Keratinocyte (primary cell): ENCODE data around the gene EFHD1.

ENCODE experiments used
- CTCF ChIP-seq, 3 experiments: IDR thresholded peaks in 1 of 3; conservative IDR thresholded peaks in 1 of 3; optimal IDR thresholded peaks in 1 of 3; 2 replicates in 2 of 3; 3 replicates in 1 of 3; pipeline versions ENCODE3 to v1.5.1; 2011; ENCODE audit warnings: low read length in 3 of 3, mild to moderate bottlenecking in 3 of 3, moderate library complexity in 2 of 3, control low read depth in 1 of 3, inconsistent platforms in 1 of 3; ENCODE audit not compliant: insufficient read depth in 2 of 3; ENCODE audit errors: extremely low read depth in 1 of 3
- EZH2 ChIP-seq: IDR thresholded peaks from one replicate; pipeline ENCODE4 v1.6.1; 2012; ENCODE audit warnings: inconsistent platforms, mild to moderate bottlenecking, low read length, moderate library complexity

GRCh38 chr2:232728785-232729184 is 95.4 kb downstream of the EFHD1 start:
- no peak for TF ChIP-seq CTCF (optimal IDR thresholded peaks at IDR 0.05 in 1 of 3, IDR thresholded peaks at IDR 0.05 in 1 of 3, conservative IDR thresholded peaks at IDR 0.05 in 1 of 3; ENCODE audit: extremely low read depth in 1 of 3, insufficient read depth in 2 of 3, low read length in 3 of 3)
- no peak for TF ChIP-seq EZH2
